Measurements from ENCODE around the gene OPN1LW.
"Not testable (repeated sequence)": the region's sequence is repeated elsewhere in the genome, so short reads cannot be mapped to it uniquely, and the experiment has no call there.

GRCh38 chrX:154194316-154194715 is 50.3 kb downstream of the OPN1LW start:
- not testable (repeated sequence) for TF ChIP-seq CTCF (IDR thresholded peaks at IDR 0.05); POLR2A (IDR thresholded peaks at IDR 0.05; ENCODE audit: low read depth); EP300 (IDR thresholded peaks at IDR 0.05)
